ENCODE measurements around the gene APOM.
A peak's percentile ranks its signal among the peaks of the same experiment; 100 is the strongest.

The APOM gene

GRCh38 chr6:31642798-31643570, 12.7 kb upstream of the APOM start:
- H3K4me1 ChIP-seq (ENCODE audit: control insufficient read depth, insufficient read depth, low read length, unreplicated experiment) = peaks cover 12% of the 10 kb centered on the region
- H3K4me3 ChIP-seq (ENCODE audit: low read depth, low read length) = no peak overlapping the region
- no peak overlapping the region for H2AFZ ChIP-seq (ENCODE audit: low read length, unreplicated experiment)
- H3K27ac ChIP-seq (ENCODE audit: low read depth, low read length) = no peak overlapping the region
- no peaks in the 10 kb centered on the region for H3K27me3 ChIP-seq (ENCODE audit: insufficient read depth, low read length)
- no peaks in the 10 kb centered on the region for H3K79me2 ChIP-seq (ENCODE audit: control insufficient read depth, insufficient read depth, low read length, unreplicated experiment)
- peaks cover 15% of the 10 kb centered on the region; the same call in 1 of the 2 replicates for H3K36me3 ChIP-seq (ENCODE audit: insufficient read depth, low read length)

GRCh38 chr6:31643818-31644454, 11.8 kb upstream of the APOM start:
- Histone ChIP-seq H2AFZ (ENCODE audit: low read length, unreplicated experiment) (no peak overlapping the region), H3K27me3 (ENCODE audit: insufficient read depth, low read length) (no peaks in the 10 kb centered on the region), H3K79me2 (ENCODE audit: control insufficient read depth, insufficient read depth, low read length, unreplicated experiment) (no peaks in the 10 kb centered on the region), H3K4me1 (ENCODE audit: control insufficient read depth, insufficient read depth, low read length, unreplicated experiment) (peaks cover 12% of the 10 kb centered on the region), H3K27ac (ENCODE audit: low read depth, low read length) (no peak overlapping the region), H3K4me3 (ENCODE audit: low read depth, low read length) (no peak overlapping the region), H3K36me3 (ENCODE audit: insufficient read depth, low read length) (peaks cover 21% of the 10 kb centered on the region; the same call in 1 of the 2 replicates)

GRCh38 chr6:31645325-31645724, 10.4 kb upstream of the APOM start:
- Histone ChIP-seq H3K36me3 (ENCODE audit: insufficient read depth, low read length) (peaks cover 21% of the 10 kb centered on the region; the same call in 1 of the 2 replicates), H3K27ac (ENCODE audit: low read depth, low read length) (no peak overlapping the region), H3K4me1 (ENCODE audit: control insufficient read depth, insufficient read depth, low read length, unreplicated experiment) (no peaks in the 10 kb centered on the region), H3K4me3 (ENCODE audit: low read depth, low read length) (no peak overlapping the region), H2AFZ (ENCODE audit: low read length, unreplicated experiment) (no peak overlapping the region), H3K27me3 (ENCODE audit: insufficient read depth, low read length) (no peaks in the 10 kb centered on the region), H3K79me2 (ENCODE audit: control insufficient read depth, insufficient read depth, low read length, unreplicated experiment) (peaks cover 10% of the 10 kb centered on the region)

- Histone ChIP-seq H3K36me3 (ENCODE audit: insufficient read depth, low read length) (peaks cover 9% of the 10 kb centered on the region; the same call in 1 of the 2 replicates), H3K27me3 (ENCODE audit: insufficient read depth, low read length) (no peaks in the 10 kb centered on the region), H3K79me2 (ENCODE audit: control insufficient read depth, insufficient read depth, low read length, unreplicated experiment) (peaks cover 34% of the 10 kb centered on the region), H2AFZ (ENCODE audit: low read length, unreplicated experiment) (peak overlapping the region; percentile 81), H3K4me3 (ENCODE audit: low read depth, low read length) (peak overlapping the region; percentile 93), H3K4me1 (ENCODE audit: control insufficient read depth, insufficient read depth, low read length, unreplicated experiment) (peaks cover 10% of the 10 kb centered on the region), H3K27ac (ENCODE audit: low read depth, low read length) (peak overlapping the region; percentile 93)
Measured at GRCh38 chr6:31651602-31652191, 4.0 kb upstream of the APOM start.

GRCh38 chr6:31652925-31653724, 2.6 kb upstream of the APOM start:
- Histone ChIP-seq H3K79me2 (ENCODE audit: control insufficient read depth, insufficient read depth, low read length, unreplicated experiment) (peaks cover 39% of the 10 kb centered on the region), H2AFZ (ENCODE audit: low read length, unreplicated experiment) (peak overlapping the region; percentile 57)

GRCh38 chr6:31654574-31655348, 933 bp upstream of the APOM start:
- no peak overlapping the region for H3K27ac ChIP-seq (ENCODE audit: low read depth, low read length)
- no peak overlapping the region for H3K4me3 ChIP-seq (ENCODE audit: low read depth, low read length)
- peaks cover 22% of the 10 kb centered on the region for H3K4me1 ChIP-seq (ENCODE audit: control insufficient read depth, insufficient read depth, low read length, unreplicated experiment)
- no peak overlapping the region for H2AFZ ChIP-seq (ENCODE audit: low read length, unreplicated experiment)
- peaks cover 49% of the 10 kb centered on the region for H3K79me2 ChIP-seq (ENCODE audit: control insufficient read depth, insufficient read depth, low read length, unreplicated experiment)
- H3K27me3 ChIP-seq (ENCODE audit: insufficient read depth, low read length) = no peaks in the 10 kb centered on the region
- H3K36me3 ChIP-seq (ENCODE audit: insufficient read depth, low read length) = no peaks in the 10 kb centered on the region

More at GRCh38 chr6:31652925-31653724, 2.6 kb upstream of the APOM start:
- Histone ChIP-seq H3K36me3 (ENCODE audit: insufficient read depth, low read length) (peaks cover 7% of the 10 kb centered on the region; the same call in 1 of the 2 replicates), H3K27me3 (ENCODE audit: insufficient read depth, low read length) (no peaks in the 10 kb centered on the region), H3K27ac (ENCODE audit: low read depth, low read length) (peak overlapping the region; percentile 93), H3K4me3 (ENCODE audit: low read depth, low read length) (peak overlapping the region; percentile 93), H3K4me1 (ENCODE audit: control insufficient read depth, insufficient read depth, low read length, unreplicated experiment) (peaks cover 13% of the 10 kb centered on the region)

GRCh38 chr6:31657406-31658157, 1.9 kb downstream of the APOM start:
- H3K79me2 ChIP-seq (ENCODE audit: control insufficient read depth, insufficient read depth, low read length, unreplicated experiment) = peaks cover 46% of the 10 kb centered on the region
- H3K4me1 ChIP-seq (ENCODE audit: control insufficient read depth, insufficient read depth, low read length, unreplicated experiment) = peaks cover 16% of the 10 kb centered on the region
- H3K27me3 ChIP-seq (ENCODE audit: insufficient read depth, low read length) = no peaks in the 10 kb centered on the region
- H2AFZ ChIP-seq (ENCODE audit: low read length, unreplicated experiment) = no peak overlapping the region
- H3K27ac ChIP-seq (ENCODE audit: low read depth, low read length) = no peak overlapping the region
- H3K36me3 ChIP-seq (ENCODE audit: insufficient read depth, low read length) = 0 out of 2 replicates have a peak, but pooled peaks cover 4% of the 10 kb centered on the region
- H3K4me3 ChIP-seq (ENCODE audit: low read depth, low read length) = no peak overlapping the region

GRCh38 chr6:31658158-31658688, 2.5 kb downstream of the APOM start:
- Histone ChIP-seq H3K36me3 (ENCODE audit: insufficient read depth, low read length) (0 out of 2 replicates have a peak, but pooled peaks cover 4% of the 10 kb centered on the region), H3K4me3 (ENCODE audit: low read depth, low read length) (no peak overlapping the region), H3K4me1 (ENCODE audit: control insufficient read depth, insufficient read depth, low read length, unreplicated experiment) (peaks cover 16% of the 10 kb centered on the region)

DNA sequence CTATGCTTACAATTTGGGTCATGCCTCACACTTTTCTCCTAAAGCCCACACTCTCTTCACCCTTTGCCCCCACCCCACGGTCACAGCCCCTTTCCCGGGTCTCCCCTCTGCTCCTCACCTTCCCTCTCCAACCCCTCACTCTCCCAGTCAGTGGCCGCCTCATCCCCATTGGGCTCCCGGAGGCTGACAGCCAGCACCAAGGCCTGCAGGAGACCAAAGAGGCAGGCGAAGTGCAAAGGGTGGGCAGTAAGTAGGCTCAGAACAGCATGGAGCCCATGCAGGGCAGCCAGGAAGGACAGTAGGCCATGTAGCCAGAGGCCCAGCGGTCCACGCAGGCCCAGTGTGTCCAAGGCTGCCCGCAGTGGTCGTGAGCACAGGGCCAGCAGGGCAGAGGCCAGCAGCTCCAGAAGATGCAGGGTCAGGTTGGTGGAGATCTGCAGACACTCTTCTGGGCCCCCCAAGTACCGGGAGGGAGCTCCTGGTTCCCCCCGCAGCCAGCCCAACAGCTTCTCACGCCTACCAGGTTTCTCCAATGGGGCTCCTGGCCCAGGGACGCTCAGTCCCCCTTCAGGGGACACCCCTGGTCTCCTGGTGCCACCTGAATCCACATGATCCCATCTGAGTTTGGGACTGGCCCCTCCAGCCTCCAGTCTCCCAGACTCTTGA, 3.4 kb downstream of the APOM start:
- Histone ChIP-seq H3K27ac (ENCODE audit: low read depth, low read length) (no peak overlapping the region), H3K4me3 (ENCODE audit: low read depth, low read length) (peak overlapping the region; percentile 91), H3K4me1 (ENCODE audit: control insufficient read depth, insufficient read depth, low read length, unreplicated experiment) (peaks cover 14% of the 10 kb centered on the region), H2AFZ (ENCODE audit: low read length, unreplicated experiment) (no peak overlapping the region), H3K79me2 (ENCODE audit: control insufficient read depth, insufficient read depth, low read length, unreplicated experiment) (peaks cover 60% of the 10 kb centered on the region), H3K27me3 (ENCODE audit: insufficient read depth, low read length) (no peaks in the 10 kb centered on the region), H3K36me3 (ENCODE audit: insufficient read depth, low read length) (0 out of 2 replicates have a peak, but pooled peaks cover 4% of the 10 kb centered on the region)

More at GRCh38 chr6:31658158-31658688, 2.5 kb downstream of the APOM start:
- H2AFZ ChIP-seq (ENCODE audit: low read length, unreplicated experiment) = no peak overlapping the region
- H3K27ac ChIP-seq (ENCODE audit: low read depth, low read length) = no peak overlapping the region
- no peaks in the 10 kb centered on the region for H3K27me3 ChIP-seq (ENCODE audit: insufficient read depth, low read length)
- H3K79me2 ChIP-seq (ENCODE audit: control insufficient read depth, insufficient read depth, low read length, unreplicated experiment) = peaks cover 51% of the 10 kb centered on the region

All from ACC112 (cell line).